ENCODE data around the gene MTOR.

- TF ChIP-seq POLR2A (IDR thresholded peaks at IDR 0.05) (no peak), CTCF (IDR thresholded peaks at IDR 0.05) (no peak)
These were observed 93.6 kb downstream of the MTOR start for GRCh38 chr1:11168731-11169130.
